ENCODE data around the gene NIPAL3.
A peak's percentile ranks its signal among the peaks of the same experiment; 100 is the strongest.

NIPAL3 gene

GRCh38 chr1:24415334-24415909, at the start of gene NIPAL3:
Gene NIPAL3, plus strand, starts transcription at chr1:24415802. Its CDS starts 3,746 bp downstream, at chr1:24419548.
- peak; percentile 93 for DNase-seq

DNA sequence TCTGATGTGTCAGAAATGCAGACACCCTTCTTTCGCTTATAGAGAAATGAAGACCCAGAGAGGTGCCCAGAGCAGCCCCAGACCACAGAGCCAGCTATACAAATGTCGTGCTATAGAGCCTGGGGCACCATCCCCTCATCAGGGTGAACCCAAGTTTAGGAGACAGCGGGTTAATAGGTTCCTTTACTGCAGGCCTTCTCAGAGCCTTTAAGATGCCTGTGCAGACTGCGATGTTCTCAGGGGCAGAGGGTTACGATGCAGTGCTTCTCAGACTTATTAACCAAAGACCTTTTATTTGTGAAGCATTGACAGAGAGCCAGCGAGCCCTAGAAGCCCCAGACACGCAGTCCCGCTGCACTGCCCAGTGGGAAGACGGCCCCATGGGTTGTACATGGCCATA, 48.9 kb upstream of the NIPAL3 start:
- no peak for DNase-seq

DNA sequence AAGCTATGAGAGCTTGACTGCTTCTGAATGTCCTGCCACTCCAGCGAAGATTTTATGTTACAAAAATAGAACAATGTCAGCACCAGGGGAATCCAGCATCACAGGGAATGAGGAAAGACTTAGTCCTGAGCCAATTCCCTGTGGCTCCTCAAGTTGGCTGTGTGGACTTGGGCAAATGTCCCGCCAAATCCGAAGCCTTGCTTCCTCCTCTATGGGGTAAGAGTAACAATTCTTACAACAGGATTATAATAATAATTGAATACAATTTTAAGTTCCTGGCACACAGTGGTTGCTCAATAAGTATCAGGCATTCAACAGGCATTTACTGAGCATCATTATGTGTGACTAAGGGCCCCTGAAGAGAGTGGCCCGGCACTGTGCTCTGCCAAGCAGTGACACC, 46.4 kb upstream of the NIPAL3 start:
- no peak for DNase-seq

DNA sequence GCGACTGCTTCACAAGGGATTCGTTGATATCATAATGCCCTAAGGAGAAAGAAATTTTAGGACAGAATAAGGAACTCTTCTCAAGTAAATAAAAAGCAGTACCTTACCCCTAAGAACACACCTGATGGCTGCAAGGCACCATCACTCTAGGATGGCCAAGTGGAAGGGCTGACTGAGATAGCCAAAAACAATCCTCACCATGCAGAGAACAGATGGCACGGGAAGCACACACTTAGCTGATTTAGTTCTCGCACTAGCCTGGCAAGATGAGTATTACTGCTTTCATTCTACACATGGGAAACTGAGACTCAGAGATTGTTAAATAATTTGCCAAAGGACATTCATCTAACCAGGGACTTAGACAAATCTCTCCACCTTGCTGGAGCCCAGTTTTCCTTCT, 45.8 kb upstream of the NIPAL3 start:
- DNase-seq, result no peak

DNA sequence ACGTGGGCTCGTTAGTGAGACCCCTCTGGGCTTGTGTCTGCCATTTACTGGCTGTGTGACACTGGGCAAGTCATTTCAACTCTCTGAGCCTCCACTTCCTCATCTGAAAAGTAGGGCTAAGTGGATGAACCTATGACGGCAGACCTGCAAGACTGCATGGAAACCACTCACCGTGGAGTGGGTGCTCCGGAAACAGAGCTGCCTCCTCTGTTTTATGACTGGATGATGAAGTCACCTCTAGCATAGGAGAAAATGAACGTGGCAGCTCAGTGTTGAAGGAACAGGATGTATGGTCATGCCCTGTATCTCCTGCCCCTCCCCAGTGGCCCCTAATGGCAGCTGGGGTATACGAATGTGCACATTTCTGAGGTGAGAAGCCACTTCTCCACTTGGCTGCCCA, 42.6 kb upstream of the NIPAL3 start:
- no peak for DNase-seq

GRCh38 chr1:24373710-24374109, 41.9 kb upstream of the NIPAL3 start:
- no peak for DNase-seq

GRCh38 chr1:24374891-24375786, 40.5 kb upstream of the NIPAL3 start:
- no peak for DNase-seq

DNA sequence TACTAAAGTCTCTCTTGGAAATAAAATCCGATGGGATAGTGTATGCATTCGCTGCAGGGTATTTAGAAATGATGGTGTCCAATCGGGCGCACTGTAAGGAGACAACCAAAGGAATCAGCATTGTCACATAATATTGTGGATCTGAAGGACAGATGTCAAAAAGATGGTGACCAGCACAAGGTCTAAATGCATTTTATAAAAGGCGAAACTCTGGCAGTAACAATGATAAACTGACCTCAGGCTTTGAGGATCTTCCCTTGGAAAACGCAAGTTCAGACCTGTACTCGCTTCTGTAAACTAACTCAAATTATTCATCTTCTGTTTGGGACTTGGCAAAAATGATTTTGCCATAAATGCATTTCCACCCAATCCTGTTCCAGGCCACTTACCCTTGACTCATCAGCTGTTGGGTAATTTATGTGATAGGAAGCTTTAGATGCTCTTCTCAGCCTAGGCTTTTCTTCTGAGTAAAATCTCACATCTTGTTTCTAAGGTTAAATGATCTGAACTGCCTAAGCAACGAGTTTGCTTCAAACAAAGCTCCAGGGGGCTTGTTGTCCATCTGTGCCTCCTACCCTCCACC, 35.8 kb upstream of the NIPAL3 start:
- DNase-seq, result no peak

- no peak for DNase-seq
Observed at GRCh38 chr1:24380508-24380907, 35.1 kb upstream of the NIPAL3 start.

DNA sequence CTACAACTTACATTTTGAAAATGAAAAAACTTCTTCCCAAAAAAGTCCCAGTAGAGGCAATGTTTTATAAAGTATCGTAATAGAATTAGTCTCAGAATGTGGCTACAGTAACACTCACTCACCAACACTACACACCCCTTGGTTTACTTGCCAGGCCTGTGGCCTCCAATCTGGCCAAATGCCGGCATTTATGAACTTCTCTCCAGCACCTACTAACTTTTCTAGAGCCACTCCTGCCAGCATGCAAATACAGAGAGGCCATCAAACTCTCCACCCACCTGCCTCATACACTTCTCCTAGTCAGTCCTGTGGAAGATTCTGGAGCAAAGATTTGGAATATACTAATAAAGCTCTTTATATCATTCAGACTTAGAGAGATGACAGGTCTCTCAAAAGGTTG, 34.3 kb upstream of the NIPAL3 start:
- no peak for DNase-seq

DNA sequence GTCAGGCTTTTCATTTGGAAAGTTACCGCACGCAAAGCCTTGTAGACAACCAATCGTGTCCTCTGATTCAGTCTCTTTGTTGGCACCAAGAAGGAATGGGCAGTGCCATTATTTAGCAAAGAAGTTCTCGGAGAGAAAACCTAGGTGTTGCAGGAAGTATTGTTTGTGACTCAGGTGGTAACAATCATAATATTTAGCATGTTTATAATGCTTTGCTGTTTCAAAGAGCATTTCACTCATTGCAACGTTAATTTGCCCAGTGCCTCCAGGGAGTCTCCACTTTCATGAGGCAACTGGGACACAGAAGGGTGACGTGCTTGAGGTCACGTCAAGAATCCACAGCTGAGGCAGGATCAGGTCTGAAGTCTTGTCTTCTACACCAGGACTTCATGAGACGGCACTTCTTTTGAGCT, 33.4 kb upstream of the NIPAL3 start:
- no peak for DNase-seq

GRCh38 chr1:24383381-24383940, 32.1 kb upstream of the NIPAL3 start:
- no peak for DNase-seq

DNA sequence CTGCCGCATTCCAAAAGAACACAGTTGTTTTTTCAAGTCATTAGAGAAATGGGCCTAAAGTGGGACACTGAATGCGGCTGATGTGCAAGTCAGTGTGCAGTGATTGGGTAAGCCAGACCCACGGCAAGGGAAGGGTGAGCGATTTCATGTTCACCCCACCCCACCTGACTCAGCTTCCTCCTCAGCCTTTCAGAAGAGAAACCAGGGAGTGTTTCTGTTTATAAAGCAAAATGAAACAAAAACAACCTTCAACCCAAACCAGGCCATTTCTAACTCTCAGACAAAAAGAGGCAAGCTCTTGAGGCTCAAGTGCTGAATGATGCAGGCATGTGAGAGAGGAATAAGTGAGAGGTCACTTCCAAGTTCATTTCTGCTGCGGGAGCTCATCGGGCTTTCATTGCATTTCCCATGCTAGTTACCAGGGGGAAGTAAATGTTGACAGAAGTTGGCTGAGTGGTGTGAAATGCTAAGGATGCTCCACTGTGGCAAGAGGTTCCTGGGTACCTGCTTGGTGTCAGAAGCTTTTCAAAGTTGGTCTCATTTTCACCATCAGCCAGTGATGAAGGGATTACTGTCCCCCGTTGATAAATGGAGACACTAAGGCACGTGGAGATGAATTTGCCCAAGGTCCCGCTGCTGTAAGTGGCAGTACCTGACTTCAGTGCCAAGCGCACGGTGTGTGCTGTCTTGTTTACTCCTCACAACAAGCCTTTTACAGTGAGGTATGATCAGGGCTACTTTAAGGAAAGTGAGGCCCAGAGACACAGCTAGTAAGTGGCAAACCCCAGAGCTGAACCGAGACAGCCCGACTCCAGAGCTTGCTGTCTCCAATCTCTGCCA, 31.1 kb upstream of the NIPAL3 start:
- DNase-seq, result no peak

DNA sequence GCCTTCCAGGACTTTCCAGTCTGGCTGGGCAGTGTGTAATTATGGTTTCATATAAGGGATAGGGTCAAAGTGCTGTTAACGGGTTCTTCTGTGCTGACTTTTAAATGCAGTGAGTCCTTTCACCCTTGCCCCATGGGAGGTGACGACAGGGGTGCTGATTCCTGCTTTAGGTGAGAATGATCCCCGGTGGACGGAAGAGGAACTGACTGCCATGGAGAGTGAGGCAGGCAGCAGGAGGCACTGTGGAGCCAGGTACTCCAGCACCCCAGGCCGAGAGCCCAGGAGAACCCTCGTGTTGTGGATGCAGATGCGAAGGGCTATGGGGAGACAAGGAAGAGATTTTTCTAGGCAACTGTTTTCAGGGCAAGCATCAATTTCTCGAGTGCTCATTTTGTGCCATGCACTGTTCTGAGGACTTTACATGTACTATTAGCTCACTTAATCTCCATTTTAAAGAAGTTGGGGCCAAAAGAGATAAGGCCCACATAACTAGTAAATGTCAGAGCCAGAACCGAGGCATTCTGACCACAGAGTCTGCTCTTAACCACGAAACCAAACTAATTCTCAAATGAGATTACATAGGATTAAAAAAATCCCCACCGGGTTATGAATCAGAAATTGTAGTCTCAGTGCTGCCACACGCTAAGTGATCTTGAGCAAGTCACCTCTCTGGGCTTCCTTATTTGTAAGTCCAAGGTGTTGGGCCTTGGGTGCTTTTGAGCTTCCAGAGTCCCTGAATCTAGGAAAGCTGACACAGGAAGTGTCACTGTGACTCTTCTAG, 30.3 kb upstream of the NIPAL3 start:
- peak; percentile 36 for DNase-seq

GRCh38 chr1:24386241-24386640, 29.4 kb upstream of the NIPAL3 start:
- no peak for DNase-seq

- DNase-seq, result no peak
Observed at GRCh38 chr1:24386931-24387330, 28.7 kb upstream of the NIPAL3 start.

GRCh38 chr1:24387636-24388175, 27.9 kb upstream of the NIPAL3 start:
- DNase-seq, result no peak

GRCh38 chr1:24388331-24388885, 27.2 kb upstream of the NIPAL3 start:
- DNase-seq, result no peak

- DNase-seq, result no peak
Observed at GRCh38 chr1:24389231-24389678, 26.3 kb upstream of the NIPAL3 start.

- peak; percentile 70 for DNase-seq
Observed at GRCh38 chr1:24390924-24391782, 24.4 kb upstream of the NIPAL3 start.

Data from activated T-cell treated with anti-CD3 and anti-CD28 coated beads, Interleukin-2, amount 50 U/mL, for 1 hour (primary cell).